Measurements from ENCODE around the gene WDR91.
A peak's percentile ranks its signal among the peaks of the same experiment; 100 is the strongest.

The WDR91 gene

DNA sequence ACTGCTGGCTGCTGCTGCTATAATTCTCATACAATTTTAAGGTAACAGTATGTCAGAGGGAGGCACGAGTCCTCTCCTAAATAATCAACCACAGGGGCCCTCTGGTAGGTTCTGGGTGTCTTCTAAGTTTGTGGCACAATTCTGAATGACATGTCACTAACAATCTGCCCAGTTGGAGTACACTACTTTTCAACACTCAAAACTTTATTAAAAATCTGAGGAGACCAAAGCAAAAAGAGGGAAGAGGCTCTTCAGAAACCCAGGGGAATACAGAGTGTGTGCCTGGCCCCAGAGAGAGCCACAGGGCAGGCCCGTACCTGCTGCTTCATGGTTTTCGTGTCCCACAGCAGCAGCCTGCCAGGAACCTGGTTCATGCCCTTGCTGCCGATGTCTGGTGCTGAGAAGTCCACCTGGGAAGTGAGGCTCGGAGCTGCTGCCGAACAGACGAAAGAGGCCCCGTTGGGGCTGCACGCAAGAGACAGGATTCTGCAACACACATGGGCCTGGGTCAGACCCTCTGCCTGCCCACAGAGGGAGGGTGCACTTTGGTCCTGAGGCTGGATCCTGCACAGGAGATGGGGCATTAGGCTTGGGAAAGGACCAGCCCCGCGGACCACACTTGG, 18.3 kb downstream of the WDR91 start:
- H3K4me3 ChIP-seq (ENCODE audit: low read depth, low read length) = no peak overlapping the region
- TF ChIP-seq, protein P1, sequence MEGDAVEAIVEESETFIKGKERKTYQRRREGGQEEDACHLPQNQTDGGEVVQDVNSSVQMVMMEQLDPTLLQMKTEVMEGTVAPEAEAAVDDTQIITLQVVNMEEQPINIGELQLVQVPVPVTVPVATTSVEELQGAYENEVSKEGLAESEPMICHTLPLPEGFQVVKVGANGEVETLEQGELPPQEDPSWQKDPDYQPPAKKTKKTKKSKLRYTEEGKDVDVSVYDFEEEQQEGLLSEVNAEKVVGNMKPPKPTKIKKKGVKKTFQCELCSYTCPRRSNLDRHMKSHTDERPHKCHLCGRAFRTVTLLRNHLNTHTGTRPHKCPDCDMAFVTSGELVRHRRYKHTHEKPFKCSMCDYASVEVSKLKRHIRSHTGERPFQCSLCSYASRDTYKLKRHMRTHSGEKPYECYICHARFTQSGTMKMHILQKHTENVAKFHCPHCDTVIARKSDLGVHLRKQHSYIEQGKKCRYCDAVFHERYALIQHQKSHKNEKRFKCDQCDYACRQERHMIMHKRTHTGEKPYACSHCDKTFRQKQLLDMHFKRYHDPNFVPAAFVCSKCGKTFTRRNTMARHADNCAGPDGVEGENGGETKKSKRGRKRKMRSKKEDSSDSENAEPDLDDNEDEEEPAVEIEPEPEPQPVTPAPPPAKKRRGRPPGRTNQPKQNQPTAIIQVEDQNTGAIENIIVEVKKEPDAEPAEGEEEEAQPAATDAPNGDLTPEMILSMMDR (IDR thresholded peaks at IDR 0.05; ENCODE audit: borderline replicate concordance, insufficient read depth, low read depth, low read length) = no peak

DNA sequence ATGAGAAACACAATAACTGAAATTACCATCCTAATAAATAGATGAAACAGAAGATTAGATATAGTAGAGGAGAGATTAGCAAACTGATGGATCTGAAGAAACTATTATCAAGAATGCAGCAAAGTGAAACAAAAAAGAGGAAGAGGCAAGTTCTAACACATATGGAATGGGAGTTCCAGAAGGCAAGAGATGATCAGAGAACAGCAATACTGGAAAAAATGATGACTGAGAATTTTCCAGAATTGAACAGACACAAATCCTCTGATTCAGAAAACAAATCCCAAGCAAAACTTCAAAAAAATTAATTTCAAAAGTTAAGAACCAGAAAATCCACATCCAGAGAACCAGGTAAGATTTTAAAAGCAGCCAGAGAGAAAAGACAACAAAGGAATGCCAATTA, 20.6 kb downstream of the WDR91 start:
- no peak overlapping the region for H3K4me3 ChIP-seq (ENCODE audit: low read depth, low read length)
- TF ChIP-seq, protein P1 (IDR thresholded peaks at IDR 0.05; ENCODE audit: borderline replicate concordance, insufficient read depth, low read depth, low read length) = no peak

DNA sequence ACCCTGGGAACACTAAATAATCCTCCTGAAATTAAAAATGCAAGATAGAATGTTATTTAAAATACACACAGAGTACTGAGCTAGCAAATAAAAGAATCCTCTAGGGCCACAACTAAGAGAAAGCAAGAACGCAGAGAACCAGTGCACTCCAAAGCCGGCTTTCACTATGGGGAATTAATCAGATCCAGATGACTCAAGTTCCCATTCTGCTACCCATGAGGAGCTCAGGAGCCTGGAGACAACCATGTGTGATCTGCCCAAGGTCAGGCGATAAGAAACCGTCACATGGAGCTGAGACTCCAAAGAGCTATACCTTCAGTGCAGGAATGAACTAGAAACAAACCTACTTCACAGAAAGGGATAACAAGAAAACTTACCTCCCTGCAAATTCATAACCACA, 21.4 kb downstream of the WDR91 start:
- TF ChIP-seq, protein P1 (IDR thresholded peaks at IDR 0.05; ENCODE audit: borderline replicate concordance, insufficient read depth, low read depth, low read length) = no peak
- no peak overlapping the region for H3K4me3 ChIP-seq (ENCODE audit: low read depth, low read length)

DNA sequence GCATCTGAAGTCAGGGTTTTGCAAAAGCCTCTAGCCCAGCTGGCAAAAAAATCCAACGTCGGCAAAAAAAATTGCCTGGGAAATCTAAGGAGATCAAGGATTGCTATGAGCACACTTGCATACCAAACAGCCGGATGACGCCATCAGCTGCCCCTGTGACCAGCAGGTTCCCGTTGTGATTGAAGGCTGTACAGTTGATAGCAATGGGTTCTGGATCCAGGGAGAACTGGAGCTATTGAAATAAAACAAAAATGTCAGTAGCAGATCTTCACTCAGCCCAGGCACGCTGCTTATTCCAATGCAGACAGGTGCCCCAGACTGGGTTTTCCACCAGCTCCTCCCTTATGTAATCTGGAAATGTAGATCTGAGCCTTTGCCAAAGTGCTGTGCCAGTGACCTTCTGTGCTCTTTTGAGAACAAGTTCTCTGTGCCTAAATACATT, 22.1 kb downstream of the WDR91 start:
- no peak overlapping the region for H3K4me3 ChIP-seq (ENCODE audit: low read depth, low read length)

DNA sequence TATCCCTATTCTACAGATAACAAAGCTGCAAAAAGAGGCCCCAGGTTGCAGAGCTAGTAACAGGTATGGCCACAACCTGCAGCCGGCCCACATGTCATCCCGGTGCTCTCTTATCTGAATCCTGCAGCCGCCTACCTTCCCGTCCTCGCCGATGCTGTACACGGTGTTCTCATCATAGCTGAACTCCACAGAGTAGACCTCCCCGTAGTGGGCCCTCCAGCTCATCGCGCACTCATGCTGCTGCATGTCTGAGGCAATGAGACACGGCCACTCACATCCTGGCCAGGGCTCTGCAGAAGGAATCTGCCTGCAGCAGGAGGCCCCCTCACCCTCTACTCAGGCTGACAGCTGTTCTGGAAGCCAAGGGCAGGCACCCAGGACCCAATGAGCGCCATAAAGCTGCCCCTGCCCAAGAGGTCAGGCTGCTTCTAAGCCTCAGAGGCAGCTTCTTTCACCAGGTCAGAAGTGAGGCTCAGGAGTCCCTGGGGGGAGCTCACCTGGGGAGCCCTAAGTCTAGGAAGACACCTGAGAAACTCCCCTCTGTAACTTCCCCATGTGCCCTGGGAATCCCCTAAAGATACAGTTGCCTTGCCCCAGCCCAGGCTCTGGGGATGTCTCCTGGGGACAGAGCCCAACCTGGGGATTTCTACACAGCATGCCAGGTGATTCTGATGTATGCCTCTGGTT, 22.9 kb downstream of the WDR91 start:
- TF ChIP-seq, protein P1 (IDR thresholded peaks at IDR 0.05; ENCODE audit: borderline replicate concordance, insufficient read depth, low read depth, low read length) = no peak
- peak overlapping the region; percentile 40 for H3K4me3 ChIP-seq (ENCODE audit: low read depth, low read length)

More for the DNA sequence above, 22.1 kb downstream of the WDR91 start:
- TF ChIP-seq, protein P1 (IDR thresholded peaks at IDR 0.05; ENCODE audit: borderline replicate concordance, insufficient read depth, low read depth, low read length) = no peak

DNA sequence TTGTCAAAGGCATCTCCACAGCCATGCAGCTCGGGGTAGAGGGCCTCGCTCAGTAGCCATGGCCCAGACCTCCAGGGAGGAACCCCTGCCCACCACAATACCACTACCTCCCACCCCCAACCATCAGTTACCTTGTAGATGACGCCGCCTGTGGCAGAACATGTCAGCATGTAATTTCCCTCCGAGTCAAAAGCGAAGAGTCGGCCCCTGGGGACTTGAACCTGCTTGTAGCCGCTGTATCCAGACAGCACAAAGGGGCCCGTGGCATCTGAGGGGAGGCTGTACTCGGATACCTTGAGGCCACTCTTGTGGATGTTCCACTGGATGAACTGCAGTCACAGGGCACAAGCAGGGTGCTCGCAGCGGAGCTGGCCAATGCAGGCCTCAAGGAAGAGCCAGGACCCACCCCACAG, 24.5 kb downstream of the WDR91 start:
- TF ChIP-seq, protein P1 (IDR thresholded peaks at IDR 0.05; ENCODE audit: borderline replicate concordance, insufficient read depth, low read depth, low read length) = no peak

DNA sequence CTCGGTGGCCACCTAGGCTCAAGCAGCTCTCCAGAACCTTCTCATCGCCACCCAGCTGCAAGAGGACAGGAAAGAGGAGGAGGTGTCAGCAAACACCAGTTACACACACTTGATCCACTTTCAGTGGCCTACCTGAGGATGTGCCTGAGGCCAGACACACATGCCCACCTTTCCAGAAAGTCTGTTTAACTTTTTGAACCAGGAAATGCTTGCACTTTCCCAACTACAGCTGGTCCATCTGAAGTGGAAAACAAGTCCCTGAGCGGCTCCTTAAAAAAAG, 25.1 kb downstream of the WDR91 start:
- no peak overlapping the region for H3K4me3 ChIP-seq (ENCODE audit: low read depth, low read length)
- TF ChIP-seq, protein P1 (IDR thresholded peaks at IDR 0.05; ENCODE audit: borderline replicate concordance, insufficient read depth, low read depth, low read length) = no peak

More for the DNA sequence above, 24.5 kb downstream of the WDR91 start:
- peak overlapping the region; percentile 33 for H3K4me3 ChIP-seq (ENCODE audit: low read depth, low read length)
